SH-SY5Y (cell line): Measurements from ENCODE around the gene HCAR3.

Experiments
- GATA2 ChIP-seq: IDR thresholded peaks from 2 replicates; pipeline ENCODE4 v1.6.1; 2011; ENCODE audit warnings: mild to moderate bottlenecking, low read depth, low read length
- GATA3 ChIP-seq: IDR thresholded peaks from 2 replicates; pipeline ENCODE4 v1.6.1; 2011; ENCODE audit warnings: low read depth, mild to moderate bottlenecking, low read length, moderate library complexity

- TF ChIP-seq GATA2 (no peak), GATA3 (no peak)
Measured at GRCh38 chr12:122753319-122753650, 36.7 kb upstream of the HCAR3 start.
